Measurements from ENCODE around the gene TP53TG5. TPM values are rescaled to one million over a fixed set of nuclear protein-coding genes. Genes with fewer than 3 reads are reported as not detected.

The TP53TG5 gene
- total RNA-seq, 1 experiment from 2014 or later = 0.85 TPM

GRCh38 chr20:45374101-45374467 is 4.0 kb downstream of the TP53TG5 start:
- DNase-seq (ENCODE audit: low spot score) (no peak), ATAC-seq (no peak)
- peaks cover 13% of the 10 kb centered on the region for H3K4me1 Mint-ChIP-seq
- H3K27ac Mint-ChIP-seq = no peak overlapping the region
- POLR2A ChIA-PET = interaction anchor here (0.6 to 2.1 kb wide), 5 partner anchors 11 to 113 kb away, joined by 4 to 9 read pairs (median 6); partner anchors contain the start of genes PIGT and SYS1
- CTCF ChIA-PET = interaction anchor here (0.6 to 5.5 kb wide), 50 partner anchors 9 to 754 kb away, joined by 3 to 164 read pairs (median 9); partner anchors contain the start of genes DBNDD2, MATN4, PIGT and RBPJL
- H3K27me3 Mint-ChIP-seq (ENCODE audit: low read depth) = peaks cover 6% of the 10 kb centered on the region
- H3K36me3 Mint-ChIP-seq = no peaks in the 10 kb centered on the region
- peak overlapping the region; percentile 73 for H3K4me3 Mint-ChIP-seq
- H3K9me3 Mint-ChIP-seq = no peaks in the 10 kb centered on the region
- TF ChIP-seq GTF2I (CRISPR knock-in tag; conservative IDR thresholded peaks at IDR 0.05) (peak; percentile 61; the same call in 1 of the 2 replicates), ZNF121 (CRISPR knock-in tag; IDR thresholded peaks at IDR 0.05) (peak; percentile 94), EMX1 (CRISPR knock-in tag; IDR thresholded peaks at IDR 0.05) (no peak), CREM (CRISPR knock-in tag; IDR thresholded peaks at IDR 0.05) (no peak)

GRCh38 chr20:45373353-45374100 is 4.6 kb downstream of the TP53TG5 start:
- Mint-ChIP-seq H3K36me3 (no peaks in the 10 kb centered on the region), H3K27ac (no peak overlapping the region), H3K4me1 (peaks cover 13% of the 10 kb centered on the region), H3K4me3 (peak overlapping the region; percentile 73), H3K27me3 (ENCODE audit: low read depth) (peaks cover 6% of the 10 kb centered on the region), H3K9me3 (no peaks in the 10 kb centered on the region)
- TF ChIP-seq ZNF281 (CRISPR knock-in tag; IDR thresholded peaks at IDR 0.05) = peak; percentile 48; the same call in 1 of the 2 replicates
- TF ChIP-seq, protein P1, sequence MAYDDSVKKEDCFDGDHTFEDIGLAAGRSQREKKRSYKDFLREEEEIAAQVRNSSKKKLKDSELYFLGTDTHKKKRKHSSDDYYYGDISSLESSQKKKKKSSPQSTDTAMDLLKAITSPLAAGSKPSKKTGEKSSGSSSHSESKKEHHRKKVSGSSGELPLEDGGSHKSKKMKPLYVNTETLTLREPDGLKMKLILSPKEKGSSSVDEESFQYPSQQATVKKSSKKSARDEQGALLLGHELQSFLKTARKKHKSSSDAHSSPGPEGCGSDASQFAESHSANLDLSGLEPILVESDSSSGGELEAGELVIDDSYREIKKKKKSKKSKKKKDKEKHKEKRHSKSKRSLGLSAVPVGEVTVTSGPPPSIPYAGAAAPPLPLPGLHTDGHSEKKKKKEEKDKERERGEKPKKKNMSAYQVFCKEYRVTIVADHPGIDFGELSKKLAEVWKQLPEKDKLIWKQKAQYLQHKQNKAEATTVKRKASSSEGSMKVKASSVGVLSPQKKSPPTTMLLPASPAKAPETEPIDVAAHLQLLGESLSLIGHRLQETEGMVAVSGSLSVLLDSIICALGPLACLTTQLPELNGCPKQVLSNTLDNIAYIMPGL (CRISPR knock-in tag; IDR thresholded peaks at IDR 0.05) = peak; percentile 3; the same call in 1 of the 2 replicates
- TF ChIP-seq OVOL2 (CRISPR knock-in tag; IDR thresholded peaks at IDR 0.05; ENCODE audit: borderline replicate concordance) = no peak
- TF ChIP-seq, protein P2, sequence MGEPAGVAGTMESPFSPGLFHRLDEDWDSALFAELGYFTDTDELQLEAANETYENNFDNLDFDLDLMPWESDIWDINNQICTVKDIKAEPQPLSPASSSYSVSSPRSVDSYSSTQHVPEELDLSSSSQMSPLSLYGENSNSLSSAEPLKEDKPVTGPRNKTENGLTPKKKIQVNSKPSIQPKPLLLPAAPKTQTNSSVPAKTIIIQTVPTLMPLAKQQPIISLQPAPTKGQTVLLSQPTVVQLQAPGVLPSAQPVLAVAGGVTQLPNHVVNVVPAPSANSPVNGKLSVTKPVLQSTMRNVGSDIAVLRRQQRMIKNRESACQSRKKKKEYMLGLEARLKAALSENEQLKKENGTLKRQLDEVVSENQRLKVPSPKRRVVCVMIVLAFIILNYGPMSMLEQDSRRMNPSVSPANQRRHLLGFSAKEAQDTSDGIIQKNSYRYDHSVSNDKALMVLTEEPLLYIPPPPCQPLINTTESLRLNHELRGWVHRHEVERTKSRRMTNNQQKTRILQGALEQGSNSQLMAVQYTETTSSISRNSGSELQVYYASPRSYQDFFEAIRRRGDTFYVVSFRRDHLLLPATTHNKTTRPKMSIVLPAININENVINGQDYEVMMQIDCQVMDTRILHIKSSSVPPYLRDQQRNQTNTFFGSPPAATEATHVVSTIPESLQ (CRISPR knock-in tag; IDR thresholded peaks at IDR 0.05) = no peak
- TF ChIP-seq TCF7 (CRISPR knock-in tag; IDR thresholded peaks at IDR 0.05; ENCODE audit: low read depth) = no peak
- 0 out of 2 replicates have a peak, but pooled peaks have one; percentile 39 for TF ChIP-seq FOXP1 (CRISPR knock-in tag; IDR thresholded peaks at IDR 0.05; ENCODE audit: borderline replicate concordance)
- no peak for TF ChIP-seq ESRRA (CRISPR knock-in tag; IDR thresholded peaks at IDR 0.05; ENCODE audit: borderline replicate concordance)
- TF ChIP-seq, protein P3, sequence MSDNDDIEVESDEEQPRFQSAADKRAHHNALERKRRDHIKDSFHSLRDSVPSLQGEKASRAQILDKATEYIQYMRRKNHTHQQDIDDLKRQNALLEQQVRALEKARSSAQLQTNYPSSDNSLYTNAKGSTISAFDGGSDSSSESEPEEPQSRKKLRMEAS (CRISPR knock-in tag; IDR thresholded peaks at IDR 0.05) = peak; percentile 27; the same call in 1 of the 2 replicates
- TF ChIP-seq JUN (CRISPR knock-in tag; IDR thresholded peaks at IDR 0.05) = no peak
- TF ChIP-seq CTCF (IDR thresholded peaks at IDR 0.05) = peak; percentile 92
- ChIA-PET POLR2A (interaction anchor here (0.6 to 2.1 kb wide), 6 partner anchors 10 to 114 kb away, joined by 4 to 9 read pairs (median 6); partner anchors contain the start of genes PIGT, SDC4 and SYS1), CTCF (interaction anchor here (0.6 to 5.5 kb wide), 55 partner anchors 9 to 1708 kb away, joined by 3 to 164 read pairs (median 8); partner anchors contain the start of genes DBNDD2, MATN4, PIGT and RBPJL)
- ATAC-seq (peak; percentile 89), DNase-seq (ENCODE audit: low spot score) (peak; percentile 94)
